ENCODE data around the gene VPREB1. TPM values are rescaled to one million over a fixed set of nuclear protein-coding genes. Genes with fewer than 3 reads are reported as not detected.
"Not testable (repeated sequence)": the region's sequence is repeated elsewhere in the genome, so short reads cannot be mapped to it uniquely, and the experiment has no call there.

The VPREB1 gene
- total RNA-seq, 1 donor from 2014 or later: not detected

GRCh38 chr22:22243033-22243680 is 1.4 kb upstream of the VPREB1 start:
- H3K9me3 Mint-ChIP-seq: no peaks in the 10 kb centered on the region
- no peak for TF ChIP-seq CTCF (conservative IDR thresholded peaks at IDR 0.05)
- H3K36me3 Mint-ChIP-seq (ENCODE audit: low read depth): no peaks in the 10 kb centered on the region
- peaks cover 94% of the 10 kb centered on the region for H3K27me3 Mint-ChIP-seq (ENCODE audit: low read depth)
- H3K4me3 Mint-ChIP-seq: no peak overlapping the region
- no peaks in the 10 kb centered on the region for H3K4me1 Mint-ChIP-seq
- no peak overlapping the region for H3K27ac Mint-ChIP-seq (ENCODE audit: unreplicated experiment)
- DNase-seq (ENCODE audit: low read depth, low spot score): no peak

DNA sequence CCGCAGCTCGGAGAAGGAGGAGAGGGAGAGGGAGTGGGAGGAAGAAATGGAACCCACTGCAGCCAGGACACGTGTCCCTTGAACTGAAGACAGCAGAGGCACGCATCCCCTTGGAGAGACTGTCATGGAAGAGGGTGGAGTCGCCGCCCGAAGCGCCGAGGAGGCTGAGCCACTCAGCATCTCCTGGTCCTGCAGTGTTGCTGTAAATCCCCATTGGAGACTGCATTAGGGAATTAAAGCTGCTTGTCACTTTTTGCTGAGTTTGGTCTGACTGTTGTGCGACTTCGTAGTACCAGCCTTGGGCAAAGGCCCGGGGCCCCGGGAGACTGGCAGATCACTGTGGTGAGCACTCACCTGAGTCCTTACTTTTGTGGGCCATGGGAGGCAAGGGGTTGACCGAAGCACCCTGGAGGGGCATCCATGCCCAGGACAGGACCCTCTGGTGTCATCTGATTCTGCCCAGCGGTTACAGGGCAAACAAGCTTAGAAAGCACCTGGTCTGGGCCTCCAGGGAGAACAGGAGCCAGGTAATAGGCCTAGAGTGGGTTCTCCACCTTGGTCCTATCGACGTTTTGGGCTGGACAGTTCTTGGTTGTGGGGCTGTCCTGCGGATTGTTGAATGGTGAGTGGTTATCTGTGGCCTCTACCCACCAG is 797 bp downstream of the VPREB1 start:
- Mint-ChIP-seq H3K36me3 (ENCODE audit: low read depth) (no peaks in the 10 kb centered on the region), H3K4me1 (no peaks in the 10 kb centered on the region), H3K4me3 (no peak overlapping the region), H3K9me3 (no peaks in the 10 kb centered on the region), H3K27me3 (ENCODE audit: low read depth) (peaks cover 92% of the 10 kb centered on the region), H3K27ac (ENCODE audit: unreplicated experiment) (no peak overlapping the region)
- TF ChIP-seq CTCF (conservative IDR thresholded peaks at IDR 0.05): no peak
- DNase-seq (ENCODE audit: low read depth, low spot score): no peak

DNA sequence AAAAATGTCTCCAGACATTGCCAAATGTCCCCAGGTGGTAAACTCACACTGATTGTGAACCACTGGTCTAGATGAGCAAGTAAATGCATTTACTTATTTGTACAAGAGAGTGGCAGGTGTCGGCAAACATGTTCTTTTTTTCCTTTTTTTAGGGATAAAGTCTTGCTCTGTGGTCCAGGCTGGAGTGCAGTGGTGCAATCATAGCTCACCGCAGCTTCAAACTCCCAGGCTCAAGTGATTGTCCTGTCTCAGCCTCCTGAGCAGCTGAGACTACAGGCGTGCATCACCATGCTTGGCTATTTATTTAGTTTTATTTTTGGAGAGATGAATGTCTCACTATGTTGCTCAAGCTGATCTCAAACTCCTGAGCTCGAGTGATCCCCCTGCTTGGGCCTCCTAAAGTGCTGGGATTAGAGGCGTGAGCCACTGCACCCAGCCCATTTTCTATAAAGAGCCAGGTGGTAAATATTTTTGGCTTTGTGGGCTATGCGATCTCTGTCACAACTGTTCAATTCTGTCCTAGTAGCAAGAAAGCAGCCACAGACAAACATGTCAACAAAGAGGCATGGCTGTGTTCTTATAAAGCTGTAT is 1.4 kb downstream of the VPREB1 start:
- H3K9me3 Mint-ChIP-seq: no peaks in the 10 kb centered on the region
- no peak overlapping the region for H3K27ac Mint-ChIP-seq (ENCODE audit: unreplicated experiment)
- H3K4me1 Mint-ChIP-seq: no peaks in the 10 kb centered on the region
- DNase-seq (ENCODE audit: low read depth, low spot score): no peak
- no peaks in the 10 kb centered on the region for H3K36me3 Mint-ChIP-seq (ENCODE audit: low read depth)
- TF ChIP-seq CTCF (conservative IDR thresholded peaks at IDR 0.05): no peak
- H3K4me3 Mint-ChIP-seq: no peak overlapping the region
- peaks cover 90% of the 10 kb centered on the region for H3K27me3 Mint-ChIP-seq (ENCODE audit: low read depth)

- peaks cover 84% of the 10 kb centered on the region for H3K27me3 Mint-ChIP-seq (ENCODE audit: low read depth)
- no peak for DNase-seq (ENCODE audit: low read depth, low spot score)
- H3K4me3 Mint-ChIP-seq: no peak overlapping the region
- no peak for TF ChIP-seq CTCF (conservative IDR thresholded peaks at IDR 0.05)
- H3K36me3 Mint-ChIP-seq (ENCODE audit: low read depth): no peaks in the 10 kb centered on the region
- no peak overlapping the region for H3K27ac Mint-ChIP-seq (ENCODE audit: unreplicated experiment)
- no peaks in the 10 kb centered on the region for H3K4me1 Mint-ChIP-seq
- no peaks in the 10 kb centered on the region for H3K9me3 Mint-ChIP-seq
These were observed 2.1 kb downstream of the VPREB1 start for GRCh38 chr22:22246706-22247105.

- peaks cover 67% of the 10 kb centered on the region for H3K27me3 Mint-ChIP-seq (ENCODE audit: low read depth)
- no peak overlapping the region for H3K4me3 Mint-ChIP-seq
These were observed 4.3 kb downstream of the VPREB1 start for GRCh38 chr22:22248878-22249277.

GRCh38 chr22:22250651-22251050 is 6.1 kb downstream of the VPREB1 start:
- not testable (repeated sequence) for H3K36me3 Mint-ChIP-seq (ENCODE audit: low read depth); H3K9me3 Mint-ChIP-seq; H3K4me3 Mint-ChIP-seq; H3K27ac Mint-ChIP-seq (ENCODE audit: unreplicated experiment); DNase-seq (ENCODE audit: low read depth, low spot score); H3K4me1 Mint-ChIP-seq
- H3K27me3 Mint-ChIP-seq (ENCODE audit: low read depth): peaks cover 62% of the 10 kb centered on the region

More at GRCh38 chr22:22248878-22249277, 4.3 kb downstream of the VPREB1 start:
- TF ChIP-seq CTCF (conservative IDR thresholded peaks at IDR 0.05): no peak
- Mint-ChIP-seq H3K27ac (ENCODE audit: unreplicated experiment) (no peak overlapping the region), H3K9me3 (no peaks in the 10 kb centered on the region), H3K36me3 (ENCODE audit: low read depth) (no peaks in the 10 kb centered on the region), H3K4me1 (no peaks in the 10 kb centered on the region)
- no peak for DNase-seq (ENCODE audit: low read depth, low spot score)

DNA sequence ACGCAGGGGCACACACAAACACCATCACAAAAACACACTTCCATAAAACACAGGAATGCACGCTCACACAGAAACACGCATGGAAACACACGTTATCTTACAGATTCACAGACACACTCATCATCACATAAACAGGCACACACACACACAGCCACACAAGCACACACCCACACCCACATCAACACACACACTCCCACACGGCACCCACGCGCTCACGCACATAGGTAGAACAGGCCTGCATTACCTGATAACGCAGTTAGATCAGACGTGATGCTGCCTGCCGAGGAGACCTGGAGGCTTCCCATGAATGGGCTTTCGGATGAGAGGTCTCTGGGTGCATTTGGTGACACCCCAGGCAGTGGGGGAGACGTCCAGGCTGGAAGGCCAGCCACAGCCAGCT is 11.5 kb downstream of the VPREB1 start:
- H3K4me1 Mint-ChIP-seq; H3K9me3 Mint-ChIP-seq; DNase-seq (ENCODE audit: low read depth, low spot score); H3K36me3 Mint-ChIP-seq (ENCODE audit: low read depth); H3K4me3 Mint-ChIP-seq; H3K27ac Mint-ChIP-seq (ENCODE audit: unreplicated experiment): not testable (repeated sequence)
- peaks cover 36% of the 10 kb centered on the region for H3K27me3 Mint-ChIP-seq (ENCODE audit: low read depth)

GRCh38 chr22:22258597-22259415 is 14.2 kb downstream of the VPREB1 start:
- not testable (repeated sequence) for H3K4me3 Mint-ChIP-seq; DNase-seq (ENCODE audit: low read depth, low spot score); H3K4me1 Mint-ChIP-seq; H3K27ac Mint-ChIP-seq (ENCODE audit: unreplicated experiment); H3K9me3 Mint-ChIP-seq; H3K36me3 Mint-ChIP-seq (ENCODE audit: low read depth)
- peaks cover 34% of the 10 kb centered on the region for H3K27me3 Mint-ChIP-seq (ENCODE audit: low read depth)

All from neural crest cell (in vitro differentiated cells).